ENCODE results near the gene TMEM63B. TPM values are rescaled to one million over a fixed set of nuclear protein-coding genes. Genes with fewer than 3 reads are reported as not detected.
A peak's percentile ranks its signal among the peaks of the same experiment; 100 is the strongest.

Gene TMEM63B
- total RNA-seq (2021; fragmentation: NEBNext Ultra II Directional; extraction: Animal tissue kit (Norgen Biotek cat#: 25700)) (60.5 and 61.1 TPM in 2 replicates), polyA plus RNA-seq (2011; rRNA removed) (96.8 and 110 TPM in 2 replicates), polyA minus RNA-seq (2011; rRNA and poly(A)+ RNA removed) (116 and 125 TPM in 2 replicates)
- polyA plus RNA-seq (2011; cell fraction: cytosol; rRNA removed), result 71.4 TPM
- 196 TPM for polyA plus RNA-seq (2011; cell fraction: nucleus; rRNA removed)
- 37.4 to 68.7 TPM (median 63.1 TPM) in 4 replicates for polyA plus RNA-seq (2012, experiment 1 of 2)
- 49.0 TPM for polyA plus RNA-seq (2012, experiment 2 of 2)
- 64.8 TPM for polyA plus RNA-seq (2013, experiment 1 of 2)
- polyA plus RNA-seq (2013, experiment 2 of 2), result 66.3 TPM
- 46.4 TPM for polyA minus RNA-seq (2011; cell fraction: cytosol; rRNA and poly(A)+ RNA removed)
- 41.6 TPM for polyA minus RNA-seq (2011; cell fraction: nucleus; rRNA and poly(A)+ RNA removed)
- long read RNA-seq, experiment 1, partial matches to known transcripts, result 10 of 16 reads
- long read RNA-seq, experiment 1, other reads (novel, unspliced or antisense), result 6 of 16 reads
- long read RNA-seq, experiment 2, partial matches to known transcripts, result 1 of 1 reads
- long read RNA-seq, experiment 2, other reads (novel, unspliced or antisense), result 0 of 1 reads

GRCh38 chr6:44127186-44128019 lies at the start of gene TMEM63B, which contains the start of gene MRPL14:
TSS of gene TMEM63B (plus strand) at chr6:44127554. CDS start at chr6:44134585, 7,031 bp downstream.
TSS of gene MRPL14 (minus strand) at chr6:44127452. CDS start at chr6:44116611, 10,841 bp downstream.
- peaks cover 4 to 22% (median 13%) of the 10 kb centered on the region in 4 experiments for H3K4me1 ChIP-seq (replicated peaks in 1 of 4; ENCODE audit: control insufficient read depth in 3 of 4, insufficient read depth in 4 of 4, low read length in 3 of 4)
- no peak within 1 kb of the TSS for H2BK120ac ChIP-seq (replicated peaks; ENCODE audit: low read depth, low read length)
- H2BK5ac ChIP-seq (ENCODE audit: low read depth, low read length), result peak within 1 kb of the TSS; percentile 79; the same call in 1 of the 2 replicates
- peak within 1 kb of the TSS; percentile 96 for H3K18ac ChIP-seq (ENCODE audit: extremely low read depth, low read length)
- H3K9ac ChIP-seq (replicated peaks in 1 of 4; ENCODE audit: extremely low read depth in 1 of 4, low read depth in 3 of 4, low read length in 3 of 4), result peak within 1 kb of the TSS; percentile 41 to 85 (median 64)
- H3K14ac ChIP-seq (ENCODE audit: insufficient read length), result no peak within 1 kb of the TSS
- H2BK12ac ChIP-seq (ENCODE audit: low read depth, low read length), result 0 out of 2 replicates have a peak within 1 kb of the TSS, but pooled peaks have one; percentile 30
- H2BK20ac ChIP-seq (ENCODE audit: low read length), result no peak within 1 kb of the TSS
- peaks cover 15% of the 10 kb centered on the region for H3K79me1 ChIP-seq (ENCODE audit: low read depth, low read length)
- H2AK5ac ChIP-seq (ENCODE audit: low read depth, low read length), result no peak within 1 kb of the TSS; the same call in 1 of the 2 replicates
- 0% methylated on average over 15 of the region's 80 CpGs; no CpG with 5 or more reads in 1 of the 2 experiments for WGBS, 2 experiments (ENCODE audit: extremely low coverage in 1 of 2, insufficient coverage in 1 of 2, insufficient read length in 1 of 2, insufficient replicate concordance in 2 of 2, low coverage in 1 of 2, low lambda C conversion rate in 2 of 2, missing lambda C conversion rate in 1 of 2)
- H4K8ac ChIP-seq (ENCODE audit: extremely low read depth, insufficient read depth, low read length), result peak within 1 kb of the TSS; percentile 88; the same call in 1 of the 2 replicates
- peak within 1 kb of the TSS; percentile 94 for H4K5ac ChIP-seq (ENCODE audit: insufficient read length, low read depth, low read length)
- H3K27ac ChIP-seq (ENCODE audit: low read depth, low read length), result peak within 1 kb of the TSS; percentile 33; the same call in 1 of the 2 replicates
- FAIRE-seq, result no peak
- H3K4me3 ChIP-seq (ENCODE audit: extremely low read depth in 1 of 4, insufficient read depth in 2 of 4, low read depth in 3 of 4, low read length in 4 of 4), result peak within 1 kb of the TSS; percentile 73 to 98 (median 79)
- H3K36me3 ChIP-seq (ENCODE audit: control insufficient read depth in 2 of 4, insufficient read depth in 4 of 4, low read length in 3 of 4), result no peaks in the 10 kb centered on the region
- peaks cover 12% of the 10 kb centered on the region for H3K23me2 ChIP-seq (ENCODE audit: low read depth, low read length)
- H3K9me3 ChIP-seq (ENCODE audit: insufficient read depth in 2 of 2, low read depth in 1 of 2, low read length in 1 of 2), result no peaks in the 10 kb centered on the region
- peaks cover 42 to 62% of the 10 kb centered on the region in 2 experiments for H3K79me2 ChIP-seq (ENCODE audit: control insufficient read depth in 1 of 2, insufficient read depth in 2 of 2, low read length in 2 of 2)
- H3K56ac ChIP-seq (replicated peaks; ENCODE audit: insufficient read length, low read depth, low read length), result peak within 1 kb of the TSS; percentile 79
- ChIA-PET POLR2A (ENCODE audit: partially characterized antibody) (interaction anchor here (0.7 to 1.4 kb wide), 5 partner anchors 109 to 259 kb away, joined by 3 to 4 read pairs (median 4); partner anchors contain the start of genes CDC5L and HSP90AB1), CTCF (ENCODE audit: partially characterized antibody) (interaction anchor here (1.6 to 11.1 kb wide), 2 partner anchors 14 to 29 kb away, joined by 3 to 128 read pairs; no protein-coding TSS in a partner anchor)
- H2AFZ ChIP-seq (ENCODE audit: low read length), result 0 out of 2 replicates have a peak within 1 kb of the TSS, but pooled peaks have one; percentile 58
- no peak within 1 kb of the TSS for H3K23ac ChIP-seq (ENCODE audit: insufficient read length)
- peak within 1 kb of the TSS; percentile 77 to 78 for H3K4me2 ChIP-seq (ENCODE audit: insufficient read depth in 1 of 2, low read depth in 2 of 2, low read length in 2 of 2)
- peak within 1 kb of the TSS; percentile 97 for H4K91ac ChIP-seq (replicated peaks; ENCODE audit: insufficient read length, low read length)
- peak; percentile 59 to 88 for DNase-seq (ENCODE audit: low read depth in 1 of 2, low spot score in 2 of 2)
- no peaks in the 10 kb centered on the region for H3K27me3 ChIP-seq (replicated peaks in 1 of 4; ENCODE audit: control insufficient read depth in 3 of 4, extremely low read depth in 1 of 4, insufficient read depth in 3 of 4, low read length in 3 of 4)
- peaks cover 16 to 26% of the 10 kb centered on the region in 2 experiments for H4K20me1 ChIP-seq (replicated peaks in 1 of 2; ENCODE audit: control insufficient read depth in 1 of 2, insufficient read depth in 2 of 2, low read length in 2 of 2)
- no peak within 1 kb of the TSS for H3K4ac ChIP-seq (replicated peaks; ENCODE audit: insufficient read length, low read depth, low read length)
- H2BK15ac ChIP-seq (ENCODE audit: low read length), result no peak within 1 kb of the TSS; the same call in 1 of the 2 replicates
- TF ChIP-seq FOSL1 (IDR thresholded peaks at IDR 0.05; ENCODE audit: insufficient read depth, low read depth, low read length), result no peak
- TF ChIP-seq KDM4A (IDR thresholded peaks at IDR 0.05; ENCODE audit: low read depth, low read length, severe bottlenecking), result peak; percentile 45
- TF ChIP-seq ATF2 (IDR thresholded peaks at IDR 0.05; ENCODE audit: low read length), result no peak
- TF ChIP-seq PHF8 (conservative IDR thresholded peaks at IDR 0.05; ENCODE audit: low read depth, low read length), result peak; percentile 87
- TF ChIP-seq NRF1 (IDR thresholded peaks at IDR 0.05; ENCODE audit: low read depth, low read length), result peak; percentile 79
- peak; percentile 66 for TF ChIP-seq ASH2L (IDR thresholded peaks at IDR 0.05; ENCODE audit: low read length)

Measured in H1 (cell line).